Epithelial cell of esophagus (primary cell): ENCODE results near the gene MAP1S.

ENCODE experiments used
- DNase-seq: peaks from one replicate; pipeline ENCODE4 v3.0.0; 2010; ENCODE audit warnings: low read depth
- H3K4me3 ChIP-seq: 2 replicates; pipeline ENCODE4 v1.5.1; 2011; ENCODE audit warnings: mild to moderate bottlenecking, low read length, control low read depth
- TF ChIP-seq, protein P1 (sequence below): IDR thresholded peaks from 2 replicates; pipeline ENCODE4 v1.5.1; 2011; ENCODE audit warnings: low read depth, mild to moderate bottlenecking, low read length, control low read depth, inconsistent platforms; ENCODE audit not compliant: insufficient read depth; ENCODE audit errors: missing control alignments

MAP1S gene

DNA sequence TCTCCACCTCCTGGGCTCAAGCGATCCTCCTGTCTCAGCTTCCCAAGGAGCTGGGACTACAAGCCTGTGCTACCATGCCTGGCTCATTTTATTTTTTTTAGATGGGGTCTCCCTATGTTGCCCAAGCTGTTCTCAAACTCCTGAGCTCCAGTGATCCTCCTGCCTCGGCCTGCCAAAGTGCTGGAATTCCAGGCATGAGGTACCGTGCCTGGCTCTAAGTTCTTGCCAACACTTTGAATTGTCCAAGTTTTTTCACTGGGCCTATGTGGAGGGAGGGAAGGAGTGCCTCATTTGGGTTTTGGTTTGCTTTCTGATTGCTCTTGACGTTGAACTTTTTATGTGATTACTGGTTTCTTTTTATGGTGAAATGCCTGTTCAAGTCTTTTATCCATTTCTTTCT is 26.7 kb upstream of the MAP1S start:
- no peak for DNase-seq
- no peak overlapping the region for H3K4me3 ChIP-seq
- TF ChIP-seq, protein P1, sequence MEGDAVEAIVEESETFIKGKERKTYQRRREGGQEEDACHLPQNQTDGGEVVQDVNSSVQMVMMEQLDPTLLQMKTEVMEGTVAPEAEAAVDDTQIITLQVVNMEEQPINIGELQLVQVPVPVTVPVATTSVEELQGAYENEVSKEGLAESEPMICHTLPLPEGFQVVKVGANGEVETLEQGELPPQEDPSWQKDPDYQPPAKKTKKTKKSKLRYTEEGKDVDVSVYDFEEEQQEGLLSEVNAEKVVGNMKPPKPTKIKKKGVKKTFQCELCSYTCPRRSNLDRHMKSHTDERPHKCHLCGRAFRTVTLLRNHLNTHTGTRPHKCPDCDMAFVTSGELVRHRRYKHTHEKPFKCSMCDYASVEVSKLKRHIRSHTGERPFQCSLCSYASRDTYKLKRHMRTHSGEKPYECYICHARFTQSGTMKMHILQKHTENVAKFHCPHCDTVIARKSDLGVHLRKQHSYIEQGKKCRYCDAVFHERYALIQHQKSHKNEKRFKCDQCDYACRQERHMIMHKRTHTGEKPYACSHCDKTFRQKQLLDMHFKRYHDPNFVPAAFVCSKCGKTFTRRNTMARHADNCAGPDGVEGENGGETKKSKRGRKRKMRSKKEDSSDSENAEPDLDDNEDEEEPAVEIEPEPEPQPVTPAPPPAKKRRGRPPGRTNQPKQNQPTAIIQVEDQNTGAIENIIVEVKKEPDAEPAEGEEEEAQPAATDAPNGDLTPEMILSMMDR: no peak

DNA sequence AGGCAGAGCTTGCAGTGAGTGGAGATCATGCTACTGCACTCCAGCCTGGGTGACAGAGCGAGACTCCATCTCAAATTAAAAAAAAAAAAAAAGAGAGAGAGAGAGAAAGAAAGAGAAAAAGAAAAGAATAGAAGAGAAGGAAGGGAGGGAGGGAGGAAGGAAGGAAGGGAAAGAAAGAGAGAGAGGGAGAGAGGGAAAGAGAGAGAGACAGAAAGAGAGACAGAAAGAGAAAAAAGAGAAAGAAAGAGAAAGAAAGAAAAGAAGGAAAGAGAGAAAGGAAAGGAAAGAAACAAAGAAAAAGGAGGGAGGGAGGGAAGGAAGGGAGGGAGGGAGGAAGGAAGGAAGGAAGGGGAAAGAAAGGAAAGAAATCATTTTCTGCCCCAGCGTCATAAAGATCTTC is 24.1 kb upstream of the MAP1S start:
- DNase-seq: no peak
- H3K4me3 ChIP-seq: no peak overlapping the region
- TF ChIP-seq, protein P1: no peak

DNA sequence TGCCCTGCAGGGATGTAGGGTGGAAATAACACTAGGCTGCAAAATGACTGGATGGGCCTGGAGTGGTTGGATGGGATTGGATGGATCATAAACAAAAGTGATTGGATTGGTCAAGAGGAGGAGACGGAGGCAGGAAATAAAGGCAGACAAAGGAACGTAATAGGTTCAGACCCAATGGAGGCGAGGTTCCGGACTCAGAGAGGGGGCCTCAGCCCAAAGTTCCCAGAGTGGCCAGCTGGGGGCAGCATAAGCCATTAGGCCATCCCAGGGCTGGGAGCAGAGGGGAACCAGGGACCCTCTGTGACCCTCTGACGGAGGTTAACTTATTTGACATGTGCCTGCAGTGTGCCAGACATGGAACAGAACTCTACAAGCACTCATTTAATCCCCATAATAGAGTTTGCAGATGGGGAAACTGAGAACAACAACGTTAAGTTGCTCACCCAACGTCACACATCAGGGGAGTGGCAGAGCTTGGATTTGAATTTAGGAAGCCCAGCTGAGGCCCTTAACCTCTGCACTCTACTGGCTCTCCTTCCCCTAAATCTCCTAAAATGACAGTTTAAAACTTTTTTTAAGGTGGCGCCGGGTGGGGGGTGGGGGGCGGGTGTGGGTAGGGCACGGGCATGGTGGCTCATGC is 15.3 kb upstream of the MAP1S start:
- DNase-seq: peak; percentile 27

DNA sequence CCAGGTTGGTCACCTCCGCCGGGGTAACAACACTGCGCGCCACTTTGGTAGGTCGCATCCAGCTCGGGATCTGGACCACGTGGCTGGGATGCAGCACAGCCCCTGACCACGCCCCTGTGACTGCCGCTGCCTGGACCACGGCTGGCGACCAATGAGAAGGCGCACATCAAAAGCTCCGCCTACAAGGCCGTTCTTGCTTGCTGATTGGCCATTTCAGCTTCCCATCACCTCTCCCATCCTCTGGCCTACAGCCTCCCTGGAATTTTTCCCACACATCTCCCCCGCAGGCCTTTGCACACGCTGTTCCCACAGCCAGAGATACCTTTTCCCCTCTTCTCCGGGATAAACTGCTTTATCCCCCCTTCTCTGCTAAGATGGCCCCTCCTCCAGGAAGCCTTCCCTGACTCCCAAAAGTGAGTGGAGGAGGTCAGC is 12.5 kb upstream of the MAP1S start:
- no peak overlapping the region for H3K4me3 ChIP-seq
- peak; percentile 32 for DNase-seq
- TF ChIP-seq, protein P1: no peak

More for the DNA sequence above, 15.3 kb upstream of the MAP1S start:
- H3K4me3 ChIP-seq: no peak overlapping the region
- TF ChIP-seq, protein P1: peak; percentile 63

DNA sequence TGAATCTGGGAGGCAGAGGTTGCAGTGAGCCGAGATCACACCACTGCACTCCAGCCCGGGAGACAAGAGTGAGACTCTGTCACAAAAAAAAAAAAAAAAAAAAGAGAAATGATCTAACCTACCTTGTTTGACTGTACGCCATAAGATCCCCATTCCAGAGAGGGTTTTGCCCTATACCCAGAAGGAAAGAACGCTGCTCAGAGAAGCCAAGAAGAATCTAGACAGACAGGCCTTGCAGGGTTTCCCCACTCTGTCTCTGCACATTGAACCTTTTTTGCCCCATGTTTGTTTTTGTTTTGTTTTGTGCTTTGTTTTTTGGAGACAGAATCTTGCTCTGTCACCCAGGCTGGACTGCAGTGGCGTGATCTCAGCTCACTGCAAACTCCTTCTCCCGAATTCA is 7.4 kb upstream of the MAP1S start:
- peak; percentile 41 for DNase-seq
- TF ChIP-seq, protein P1: no peak
- H3K4me3 ChIP-seq: no peak overlapping the region

DNA sequence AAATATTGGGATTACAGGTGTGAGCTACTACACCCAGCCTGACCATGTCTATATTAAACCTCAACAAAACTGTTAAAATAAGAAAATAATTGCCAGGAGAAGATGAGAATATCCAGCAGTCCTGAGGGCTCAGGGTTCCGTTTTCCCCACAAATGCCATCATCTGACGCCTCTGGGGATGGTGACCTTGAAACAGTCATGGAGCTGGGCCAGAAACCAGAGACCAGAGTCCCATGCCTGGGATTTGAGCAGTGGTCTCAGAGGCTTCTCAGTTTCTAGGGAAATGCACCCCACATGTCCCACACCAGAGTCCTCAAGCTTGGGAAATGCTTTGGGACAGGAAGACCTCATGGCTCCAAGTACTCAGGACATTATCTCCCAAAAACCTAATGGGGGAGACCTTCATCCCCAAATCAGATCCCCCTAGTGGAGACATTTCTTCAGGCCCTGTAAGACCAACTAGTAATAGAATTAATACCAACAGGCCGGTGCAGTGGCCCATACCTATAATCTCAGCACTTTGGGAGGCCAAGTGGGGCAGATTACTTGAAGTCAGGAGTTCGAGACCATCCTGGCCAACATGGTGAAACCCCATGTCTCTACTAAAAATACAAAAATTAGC is 2.9 kb upstream of the MAP1S start:
- TF ChIP-seq, protein P1: no peak
- no peak for DNase-seq
- no peak overlapping the region for H3K4me3 ChIP-seq

DNA sequence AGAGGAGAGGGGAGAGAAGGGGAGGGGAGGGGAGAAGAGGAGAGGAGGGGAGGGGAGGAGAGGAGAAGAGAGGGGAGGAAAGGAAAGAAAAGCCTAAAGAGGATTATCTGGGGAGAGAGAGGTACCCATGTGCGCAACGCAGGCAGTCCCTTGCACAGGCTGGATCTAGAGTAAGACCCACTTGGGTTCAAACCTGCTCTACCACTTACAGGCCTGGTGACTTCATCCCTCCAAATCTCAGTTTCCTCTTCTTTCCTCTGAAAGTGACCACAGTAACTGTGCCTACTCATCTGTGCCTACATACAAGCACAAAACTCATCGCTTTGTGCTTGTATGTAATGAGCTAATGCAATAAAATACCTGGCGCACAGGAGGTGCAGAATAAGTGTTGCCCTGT is 732 bp upstream of the MAP1S start:
- peak; percentile 30 for DNase-seq
- H3K4me3 ChIP-seq: no peak overlapping the region
- TF ChIP-seq, protein P1: no peak
